ENCODE results near the gene SULT1C4.

Gene SULT1C4

DNA sequence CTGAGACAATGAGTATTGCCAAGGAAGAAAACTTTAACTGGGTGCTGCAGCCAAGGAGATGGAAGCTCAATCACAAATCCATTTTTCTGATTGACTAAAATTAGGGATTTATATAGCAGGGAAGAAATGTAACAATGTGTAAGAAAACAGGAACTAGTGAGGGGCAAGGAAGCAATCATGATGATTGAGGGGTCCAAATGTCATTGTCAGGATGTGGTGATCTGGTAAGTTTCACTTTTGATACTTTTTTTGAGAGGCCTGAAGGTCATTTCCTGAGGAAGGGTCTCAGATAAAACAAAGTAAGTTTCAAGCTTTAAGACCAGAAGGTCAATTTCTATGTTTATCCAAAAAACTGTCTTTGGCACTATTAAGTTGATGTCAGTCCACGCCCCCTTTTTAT lies 59.2 kb downstream of the SULT1C4 start:
- TF ChIP-seq, protein P1, sequence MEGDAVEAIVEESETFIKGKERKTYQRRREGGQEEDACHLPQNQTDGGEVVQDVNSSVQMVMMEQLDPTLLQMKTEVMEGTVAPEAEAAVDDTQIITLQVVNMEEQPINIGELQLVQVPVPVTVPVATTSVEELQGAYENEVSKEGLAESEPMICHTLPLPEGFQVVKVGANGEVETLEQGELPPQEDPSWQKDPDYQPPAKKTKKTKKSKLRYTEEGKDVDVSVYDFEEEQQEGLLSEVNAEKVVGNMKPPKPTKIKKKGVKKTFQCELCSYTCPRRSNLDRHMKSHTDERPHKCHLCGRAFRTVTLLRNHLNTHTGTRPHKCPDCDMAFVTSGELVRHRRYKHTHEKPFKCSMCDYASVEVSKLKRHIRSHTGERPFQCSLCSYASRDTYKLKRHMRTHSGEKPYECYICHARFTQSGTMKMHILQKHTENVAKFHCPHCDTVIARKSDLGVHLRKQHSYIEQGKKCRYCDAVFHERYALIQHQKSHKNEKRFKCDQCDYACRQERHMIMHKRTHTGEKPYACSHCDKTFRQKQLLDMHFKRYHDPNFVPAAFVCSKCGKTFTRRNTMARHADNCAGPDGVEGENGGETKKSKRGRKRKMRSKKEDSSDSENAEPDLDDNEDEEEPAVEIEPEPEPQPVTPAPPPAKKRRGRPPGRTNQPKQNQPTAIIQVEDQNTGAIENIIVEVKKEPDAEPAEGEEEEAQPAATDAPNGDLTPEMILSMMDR (IDR thresholded peaks at IDR 0.05; ENCODE audit: low read depth, low read length) = no peak
- no peak overlapping the region for H3K4me3 ChIP-seq (ENCODE audit: low read depth, low read length)

Data from WI38 (cell line).